Endothelial cell (in vitro differentiated cells): ENCODE measurements around the gene FRAT2. TPM values are rescaled to one million over a fixed set of nuclear protein-coding genes. Genes with fewer than 3 reads are reported as not detected.

Experiments
- DNase-seq: peaks from one replicate; pipeline ENCODE4 v3.0.0; 2021; ENCODE audit warnings: low spot score
- H3K27ac Mint-ChIP-seq: one replicate; pipeline ENCODE4 v1.8.0; 2021; ENCODE audit warnings: mixed read lengths, inconsistent platforms; ENCODE audit not compliant: unreplicated experiment
- H3K27me3 Mint-ChIP-seq: one replicate; pipeline ENCODE4 v1.8.0; 2021; ENCODE audit warnings: mild to moderate bottlenecking, moderate library complexity, mixed read lengths, inconsistent platforms; ENCODE audit not compliant: unreplicated experiment
- H3K36me3 Mint-ChIP-seq: one replicate; pipeline ENCODE4 v1.8.0; 2021; ENCODE audit warnings: mild to moderate bottlenecking, low read depth, mixed read lengths, inconsistent platforms; ENCODE audit not compliant: unreplicated experiment
- H3K4me1 Mint-ChIP-seq: one replicate; pipeline ENCODE4 v1.8.0; 2021; ENCODE audit warnings: mild to moderate bottlenecking, mixed read lengths, inconsistent platforms; ENCODE audit not compliant: unreplicated experiment
- H3K4me3 Mint-ChIP-seq: one replicate; pipeline ENCODE4 v1.8.0; 2021; ENCODE audit warnings: mild to moderate bottlenecking, mixed read lengths, inconsistent platforms; ENCODE audit not compliant: unreplicated experiment
- H3K9me3 Mint-ChIP-seq: one replicate; pipeline ENCODE4 v1.8.0; 2021; ENCODE audit warnings: mixed read lengths, inconsistent platforms; ENCODE audit not compliant: unreplicated experiment
- CTCF ChIP-seq: fragments of 200-600 bp; sonication (generic); IDR thresholded peaks from one replicate; pipeline ENCODE4 v1.5.0; 2021; ENCODE audit warnings: antibody characterized with exemption; ENCODE audit not compliant: unreplicated experiment
- total RNA-seq: library from RNA; stranded (reverse); fragmentation: NEBNext Ultra II Directional; extraction: Animal tissue kit (Norgen Biotek cat#: 25700); gene quantifications from one replicate; pipeline ENCODE4 v1.2.1, GENCODE V29; 2021; ENCODE audit not compliant: unreplicated experiment

The FRAT2 gene
- total RNA-seq, 1 donor from 2014 or later = 25.6 TPM

- H3K36me3 Mint-ChIP-seq = no peaks in the 10 kb centered on the region
- no peak for TF ChIP-seq CTCF
- no peaks in the 10 kb centered on the region for H3K9me3 Mint-ChIP-seq
- no peak overlapping the region for H3K4me3 Mint-ChIP-seq
- peaks cover 6% of the 10 kb centered on the region for H3K4me1 Mint-ChIP-seq
- H3K27ac Mint-ChIP-seq = no peak overlapping the region
- no peak for DNase-seq
- H3K27me3 Mint-ChIP-seq = no peaks in the 10 kb centered on the region
Measured at GRCh38 chr10:97300980-97301379, 33.5 kb downstream of the FRAT2 start.

- no peaks in the 10 kb centered on the region for H3K27me3 Mint-ChIP-seq
- H3K27ac Mint-ChIP-seq = no peak overlapping the region
- H3K9me3 Mint-ChIP-seq = no peaks in the 10 kb centered on the region
- no peak for DNase-seq
- peaks cover 6% of the 10 kb centered on the region for H3K4me1 Mint-ChIP-seq
- no peak overlapping the region for H3K4me3 Mint-ChIP-seq
- TF ChIP-seq CTCF = no peak
- H3K36me3 Mint-ChIP-seq = no peaks in the 10 kb centered on the region
Measured at GRCh38 chr10:97298223-97298571, 36.3 kb downstream of the FRAT2 start.

GRCh38 chr10:97297556-97298222, 36.8 kb downstream of the FRAT2 start:
- no peaks in the 10 kb centered on the region for H3K36me3 Mint-ChIP-seq
- H3K9me3 Mint-ChIP-seq = no peaks in the 10 kb centered on the region
- TF ChIP-seq CTCF = no peak
- DNase-seq = no peak
- no peaks in the 10 kb centered on the region for H3K27me3 Mint-ChIP-seq
- H3K4me1 Mint-ChIP-seq = peaks cover 8% of the 10 kb centered on the region
- no peak overlapping the region for H3K4me3 Mint-ChIP-seq
- H3K27ac Mint-ChIP-seq = no peak overlapping the region

- Mint-ChIP-seq H3K27ac (peak overlapping the region; percentile 99), H3K4me3 (peak overlapping the region; percentile 92), H3K27me3 (peaks cover 7% of the 10 kb centered on the region), H3K36me3 (no peaks in the 10 kb centered on the region), H3K9me3 (no peaks in the 10 kb centered on the region), H3K4me1 (peaks cover 13% of the 10 kb centered on the region)
- no peak for TF ChIP-seq CTCF
- DNase-seq = no peak
Measured at GRCh38 chr10:97292862-97293198, 41.7 kb downstream of the FRAT2 start.

- TF ChIP-seq CTCF = no peak
- Mint-ChIP-seq H3K27ac (peak within 1 kb of the TSS; percentile 99), H3K4me1 (peaks cover 13% of the 10 kb centered on the region), H3K9me3 (no peaks in the 10 kb centered on the region), H3K4me3 (peak within 1 kb of the TSS; percentile 92), H3K36me3 (peaks cover under 1% of the 10 kb centered on the region), H3K27me3 (peaks cover 7% of the 10 kb centered on the region)
- DNase-seq = peak; percentile 86
Measured at GRCh38 chr10:97292097-97292861, 42.2 kb downstream of the FRAT2 start, which contains the start of gene ARHGAP19. Gene ARHGAP19 (minus strand): TSS chr10:97292637. CDS start chr10:97292627, 10 bp downstream.
